NCI-H345 treated with DMSO at 0.1 percent for 48 hours (cell line): ENCODE results near the gene RTEL1.

Source experiments
- DNase-seq: peaks from one replicate; lab custom pipeline; 2025; ENCODE audit not compliant: unreplicated experiment; lab: John Stamatoyannopoulos, UW

Gene RTEL1

GRCh38 chr20:63699466-63700198 lies 41.5 kb downstream of the RTEL1 start:
- DNase-seq = no peak

GRCh38 chr20:63700199-63701050 lies 42.3 kb downstream of the RTEL1 start:
- DNase-seq = no peak

- no peak for DNase-seq
Measured at GRCh38 chr20:63701051-63701328, 42.9 kb downstream of the RTEL1 start.

GRCh38 chr20:63701329-63702035 lies 43.4 kb downstream of the RTEL1 start:
- no peak for DNase-seq

GRCh38 chr20:63702036-63702665 lies 44.0 kb downstream of the RTEL1 start:
- DNase-seq = no peak

GRCh38 chr20:63702751-63703470 lies 44.8 kb downstream of the RTEL1 start:
- DNase-seq = no peak

- DNase-seq = no peak
Measured at GRCh38 chr20:63703471-63703975, 45.4 kb downstream of the RTEL1 start.

- DNase-seq = no peak
Measured at GRCh38 chr20:63703976-63704748, 46.0 kb downstream of the RTEL1 start.

GRCh38 chr20:63704749-63705117 lies 46.6 kb downstream of the RTEL1 start:
- no peak for DNase-seq

- DNase-seq = no peak
Measured at GRCh38 chr20:63705232-63706026, 47.3 kb downstream of the RTEL1 start.

- DNase-seq = no peak
Measured at GRCh38 chr20:63706027-63706695, 48.0 kb downstream of the RTEL1 start.

GRCh38 chr20:63706852-63707557 lies 48.9 kb downstream of the RTEL1 start:
- no peak for DNase-seq

GRCh38 chr20:63707558-63708300 lies 49.6 kb downstream of the RTEL1 start, which contains the start of the genes ARFRP1 and ZGPAT:
ARFRP1 (minus strand) TSS chr20:63707976; CDS start chr20:63707091, 885 bp downstream.
ZGPAT (plus strand) TSS chr20:63708039; CDS start chr20:63708581, 542 bp downstream.
- peak; percentile 89 for DNase-seq

- no peak for DNase-seq
Measured at GRCh38 chr20:63708301-63709148, 50.4 kb downstream of the RTEL1 start.

GRCh38 chr20:63709149-63709527 lies 51.0 kb downstream of the RTEL1 start:
- no peak for DNase-seq

- DNase-seq = no peak
Measured at GRCh38 chr20:63711085-63711645, 53.1 kb downstream of the RTEL1 start.
